Neural progenitor cell (in vitro differentiated cells): ENCODE data around the gene ATP6V1B1.

Experiments
- CTCF ChIP-seq: fragments of 200-600 bp; sonication (generic); IDR thresholded peaks from 2 replicates; pipeline ENCODE4 v1.5.1; 2017; ENCODE audit warnings: antibody characterized with exemption, mild to moderate bottlenecking
- EZH2 ChIP-seq: fragments of 200-600 bp; sonication (generic); IDR thresholded peaks from 2 replicates; pipeline ENCODE4 v1.6.1; 2017; ENCODE audit warnings: antibody characterized with exemption, mild to moderate bottlenecking, moderate library complexity
- EZH2phosphoT487 ChIP-seq: fragments of 200-600 bp; sonication (generic); IDR thresholded peaks from 2 replicates; pipeline ENCODE4 v1.6.1; 2017; ENCODE audit warnings: antibody characterized with exemption

- TF ChIP-seq CTCF (no peak), EZH2 (no peak), EZH2phosphoT487 (no peak)
Measured at GRCh38 chr2:70985283-70985688, 49.6 kb downstream of the ATP6V1B1 start.
